NCI-H2196 treated with DMSO at 0.1 percent for 48 hours (cell line): ENCODE data around the gene HTT-AS.
"Not testable (repeated sequence)": the region's sequence is repeated elsewhere in the genome, so short reads cannot be mapped to it uniquely, and the experiment has no call there.

Experiments
- DNase-seq: peaks from one replicate; lab custom pipeline; 2025; ENCODE audit not compliant: unreplicated experiment; lab: John Stamatoyannopoulos, UW

The HTT-AS gene

GRCh38 chr4:3054169-3054759 lies 20.1 kb downstream of the HTT-AS start:
- DNase-seq = no peak

GRCh38 chr4:3051141-3051897 lies 23.0 kb downstream of the HTT-AS start:
- not testable (repeated sequence) for DNase-seq

- peak; percentile 40 for DNase-seq
Measured at GRCh38 chr4:3047464-3048286, 26.7 kb downstream of the HTT-AS start.

- no peak for DNase-seq
Measured at GRCh38 chr4:3046623-3047022, 27.7 kb downstream of the HTT-AS start.

GRCh38 chr4:3046162-3046561 lies 28.2 kb downstream of the HTT-AS start:
- no peak for DNase-seq

GRCh38 chr4:3044870-3045819 lies 29.2 kb downstream of the HTT-AS start:
- DNase-seq = no peak

GRCh38 chr4:3043282-3044020 lies 30.9 kb downstream of the HTT-AS start:
- no peak for DNase-seq

- no peak for DNase-seq
Measured at GRCh38 chr4:3042226-3042625, 32.1 kb downstream of the HTT-AS start.

GRCh38 chr4:3041192-3042142 lies 32.9 kb downstream of the HTT-AS start:
- no peak for DNase-seq

- no peak for DNase-seq
Measured at GRCh38 chr4:3040452-3041191, 33.7 kb downstream of the HTT-AS start.

- DNase-seq = no peak
Measured at GRCh38 chr4:3039706-3040366, 34.5 kb downstream of the HTT-AS start.

GRCh38 chr4:3037957-3038461 lies 36.3 kb downstream of the HTT-AS start:
- DNase-seq = no peak

GRCh38 chr4:3036131-3036952 lies 38.0 kb downstream of the HTT-AS start:
- DNase-seq = no peak

- no peak for DNase-seq
Measured at GRCh38 chr4:3035674-3036073, 38.7 kb downstream of the HTT-AS start.

GRCh38 chr4:3035249-3035648 lies 39.1 kb downstream of the HTT-AS start:
- no peak for DNase-seq

GRCh38 chr4:3034231-3034630 lies 40.1 kb downstream of the HTT-AS start:
- DNase-seq = no peak
